Measurements from ENCODE around the gene KLHDC8B. TPM values are rescaled to one million over a fixed set of nuclear protein-coding genes. Genes with fewer than 3 reads are reported as not detected.

The KLHDC8B gene
- total and polyA plus RNA-seq, 2 of the 4 experiments (the other 2 are of a cell fraction), result 16.3 to 16.5 TPM

- H2BK5ac ChIP-seq (ENCODE audit: low read depth, low read length, poor library complexity, severe bottlenecking), result no peak overlapping the region
- no peak for TF ChIP-seq CHD1 (IDR thresholded peaks at IDR 0.05; ENCODE audit: low read depth, low read length)
- TF ChIP-seq RFX5 (IDR thresholded peaks at IDR 0.05; ENCODE audit: low read depth, low read length), result no peak
- TF ChIP-seq RCOR1 (IDR thresholded peaks at IDR 0.05; ENCODE audit: insufficient replicate concordance, low read length), result no peak
- TF ChIP-seq SMC3 (IDR thresholded peaks at IDR 0.05; ENCODE audit: low read depth, low read length), result no peak
- no peak for TF ChIP-seq BHLHE40 (IDR thresholded peaks at IDR 0.05; ENCODE audit: low read depth, low read length)
- TF ChIP-seq, protein P1, sequence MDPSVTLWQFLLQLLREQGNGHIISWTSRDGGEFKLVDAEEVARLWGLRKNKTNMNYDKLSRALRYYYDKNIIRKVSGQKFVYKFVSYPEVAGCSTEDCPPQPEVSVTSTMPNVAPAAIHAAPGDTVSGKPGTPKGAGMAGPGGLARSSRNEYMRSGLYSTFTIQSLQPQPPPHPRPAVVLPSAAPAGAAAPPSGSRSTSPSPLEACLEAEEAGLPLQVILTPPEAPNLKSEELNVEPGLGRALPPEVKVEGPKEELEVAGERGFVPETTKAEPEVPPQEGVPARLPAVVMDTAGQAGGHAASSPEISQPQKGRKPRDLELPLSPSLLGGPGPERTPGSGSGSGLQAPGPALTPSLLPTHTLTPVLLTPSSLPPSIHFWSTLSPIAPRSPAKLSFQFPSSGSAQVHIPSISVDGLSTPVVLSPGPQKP (IDR thresholded peaks at IDR 0.05; ENCODE audit: borderline replicate concordance, low read depth, low read length), result no peak
- no peak for TF ChIP-seq FOS (IDR thresholded peaks at IDR 0.05; ENCODE audit: low read depth, low read length)
- TF ChIP-seq MAZ (IDR thresholded peaks at IDR 0.05; ENCODE audit: borderline replicate concordance, low read depth, low read length), result no peak
- TF ChIP-seq NFE2L2 (IDR thresholded peaks at IDR 0.05; ENCODE audit: low read depth, low read length), result no peak
- TF ChIP-seq CEBPB (IDR thresholded peaks at IDR 0.05; ENCODE audit: low read depth, low read length), result no peak
- no peak for TF ChIP-seq CTCF (conservative IDR thresholded peaks at IDR 0.05; ENCODE audit: low read depth, low read length)
- TF ChIP-seq, protein P2, sequence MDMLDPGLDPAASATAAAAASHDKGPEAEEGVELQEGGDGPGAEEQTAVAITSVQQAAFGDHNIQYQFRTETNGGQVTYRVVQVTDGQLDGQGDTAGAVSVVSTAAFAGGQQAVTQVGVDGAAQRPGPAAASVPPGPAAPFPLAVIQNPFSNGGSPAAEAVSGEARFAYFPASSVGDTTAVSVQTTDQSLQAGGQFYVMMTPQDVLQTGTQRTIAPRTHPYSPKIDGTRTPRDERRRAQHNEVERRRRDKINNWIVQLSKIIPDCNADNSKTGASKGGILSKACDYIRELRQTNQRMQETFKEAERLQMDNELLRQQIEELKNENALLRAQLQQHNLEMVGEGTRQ (IDR thresholded peaks at IDR 0.05; ENCODE audit: low read depth, low read length), result no peak
- TF ChIP-seq POLR2A (IDR thresholded peaks at IDR 0.05; ENCODE audit: low read depth, low read length), result no peak
- TF ChIP-seq MXI1 (IDR thresholded peaks at IDR 0.05; ENCODE audit: borderline replicate concordance, low read depth, low read length), result no peak
- no peak for TF ChIP-seq RAD21 (IDR thresholded peaks at IDR 0.05; ENCODE audit: low read length)
- TF ChIP-seq MAFK (IDR thresholded peaks at IDR 0.05; ENCODE audit: low read depth, low read length), result no peak
These were observed 42.6 kb downstream of the KLHDC8B start for GRCh38 chr3:49213998-49214397.

More at GRCh38 chr3:49213998-49214397, 42.6 kb downstream of the KLHDC8B start:
- H2BK20ac ChIP-seq (ENCODE audit: low read depth, low read length), result no peak overlapping the region
- H3K4me2 ChIP-seq (ENCODE audit: low read depth, low read length), result no peak overlapping the region
- H3K9me3 ChIP-seq (ENCODE audit: control insufficient read depth, insufficient read depth, low read length), result peaks cover 5% of the 10 kb centered on the region
- DNase-seq, result no peak
- WGBS, 2 experiments (ENCODE audit: extremely low coverage in 2 of 2, insufficient read length in 1 of 2), result 60% methylated on average over 2 of the region's 2 CpGs; no CpG with 5 or more reads in 1 of the 2 experiments
- H3K9me1 ChIP-seq (ENCODE audit: insufficient read depth, low read length), result no peaks in the 10 kb centered on the region
- no peak overlapping the region for H3K18ac ChIP-seq (ENCODE audit: low read depth, low read length)
- H3K14ac ChIP-seq (replicated peaks; ENCODE audit: low read depth, low read length), result no peak overlapping the region
- no peak overlapping the region for H4K91ac ChIP-seq (ENCODE audit: insufficient read depth, low read depth, low read length)
- in situ Hi-C loops (cut with MboI; ENCODE audit: low sequenced_read_pairs), result no loop called here
- CTCF ChIA-PET, result interaction anchor here (0.5 kb wide), 1 partner anchor 466 kb away, joined by 4 read pairs; no protein-coding TSS in a partner anchor
- no peak overlapping the region for H3K4ac ChIP-seq (ENCODE audit: low read depth, low read length)
- no peaks in the 10 kb centered on the region for H3K27me3 ChIP-seq (ENCODE audit: control insufficient read depth, insufficient read depth, low read length)
- H3K9ac ChIP-seq (ENCODE audit: low read depth, low read length), result no peak overlapping the region
- no peak overlapping the region for H2AK5ac ChIP-seq (ENCODE audit: low read depth, low read length)
- intact Hi-C loops (cut with micrococcal nuclease), result no loop called here
- no TSS peak for BruUV-seq (replicated peaks)
- dilution Hi-C loops (cut with HindIII; ENCODE audit: low sequenced_read_pairs, unreplicated experiment), result no loop called here
- no peak overlapping the region for H4K8ac ChIP-seq (ENCODE audit: low read depth in 2 of 2, low read length in 2 of 2)
- H2AFZ ChIP-seq (replicated peaks; ENCODE audit: low read length, poor library complexity), result no peak overlapping the region
- no peaks in the 10 kb centered on the region for H3K36me3 ChIP-seq (ENCODE audit: control insufficient read depth, insufficient read depth, low read length)
- H3K4me1 ChIP-seq (ENCODE audit: control insufficient read depth, insufficient read depth, low read length), result 0 out of 2 replicates have a peak, but pooled peaks cover 4% of the 10 kb centered on the region
- no peak overlapping the region for H2BK15ac ChIP-seq (ENCODE audit: low read depth, low read length)
- ATAC-seq (ENCODE audit: low read depth), result no peak
- no peaks in the 10 kb centered on the region for H3K79me1 ChIP-seq (ENCODE audit: low read depth in 1 of 2, low read length in 2 of 2)
- no peak overlapping the region for H3K27ac ChIP-seq (ENCODE audit: insufficient read depth, low read length)
- H3K56ac ChIP-seq (ENCODE audit: extremely low read depth, insufficient read depth, low read length), result no peak overlapping the region
- no peak overlapping the region for H2BK120ac ChIP-seq (ENCODE audit: low read depth, low read length)
- H2AK9ac ChIP-seq (replicated peaks; ENCODE audit: low read depth, low read length, poor library complexity), result no peak overlapping the region
- no peak overlapping the region for H3K23ac ChIP-seq (ENCODE audit: low read depth, low read length)
- H3K4me3 ChIP-seq (ENCODE audit: insufficient read depth, low read depth, low read length), result no peak overlapping the region
- POLR2A ChIA-PET (ENCODE audit: unreplicated experiment), result no interaction called here
- H4K5ac ChIP-seq (ENCODE audit: low read depth, low read length), result no peak overlapping the region
- no peaks in the 10 kb centered on the region for H4K20me1 ChIP-seq (ENCODE audit: insufficient read depth, low read length)
